SH-SY5Y (cell line): ENCODE data around the gene INPP4A.

Source experiments
- GATA2 ChIP-seq: IDR thresholded peaks from 2 replicates; pipeline ENCODE4 v1.6.1; 2011; ENCODE audit warnings: mild to moderate bottlenecking, low read depth, low read length
- GATA3 ChIP-seq: IDR thresholded peaks from 2 replicates; pipeline ENCODE4 v1.6.1; 2011; ENCODE audit warnings: low read depth, mild to moderate bottlenecking, low read length, moderate library complexity

DNA sequence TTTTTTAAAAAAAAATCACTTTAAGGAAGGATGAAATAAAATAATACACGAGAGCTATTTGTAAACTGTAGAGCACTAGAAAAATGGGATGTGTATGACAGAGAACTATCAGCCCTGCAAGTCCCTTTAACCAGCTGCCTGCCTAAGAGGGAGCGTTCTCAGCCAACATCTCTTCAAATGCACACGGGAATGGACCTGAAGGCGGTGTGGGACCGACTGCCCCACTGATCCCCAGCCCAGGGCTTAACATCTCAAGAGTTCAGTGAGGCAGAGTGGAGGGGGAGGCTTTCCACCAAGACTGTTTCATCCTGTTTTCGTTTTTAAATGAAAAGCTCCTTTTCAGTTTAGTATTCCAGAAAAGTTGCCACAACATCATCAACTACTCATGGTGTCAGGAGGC lies 2.2 kb downstream of the INPP4A start:
- TF ChIP-seq GATA2 (no peak), GATA3 (no peak)
